Endothelial cell of umbilical vein (primary cell): ENCODE measurements around the gene NFATC2IP. TPM values are rescaled to one million over a fixed set of nuclear protein-coding genes. Genes with fewer than 3 reads are reported as not detected.

Experiments used
- BruUV-seq: library from RNA; stranded (reverse); fragments of 400-500 nt; replicated peaks from 2 replicates; lab custom pipeline; 2021; lab: Mats Ljungman, UMichigan
- CTCF ChIA-PET: fragments of 300-600, 350-600 bp; sonication (Branson Sonifier 250); formaldehyde crosslinking; loops from one replicate; lab custom pipeline; 2021; ENCODE audit warnings: antibody characterized with exemption, inconsistent platforms; lab: Charles Lee
- POLR2A ChIA-PET: fragments of 300-600, 350-600 bp; sonication (Branson Sonifier 250); formaldehyde crosslinking; loops from one replicate; lab custom pipeline; 2021; ENCODE audit warnings: antibody characterized with exemption, inconsistent platforms; lab: Charles Lee
- DNase-seq: peaks from one replicate; pipeline ENCODE4 v3.0.0-alpha.2; 2011; ENCODE audit warnings: low read depth, low spot score
- FAIRE-seq: peaks from 2 replicates; lab custom pipeline; 2011; peaks lifted over from hg19 to GRCh38; lab: Jason Lieb, UNC
- H2AFZ ChIP-seq: 2 replicates; pipeline ENCODE4 v1.6.0; 2012; ENCODE audit warnings: low read depth, low read length, control low read depth, inconsistent platforms
- H3K27ac ChIP-seq: 2 replicates; pipeline ENCODE4 v1.5.1; 2011; ENCODE audit warnings: low read depth, mild to moderate bottlenecking, control low read depth, low read length, moderate library complexity; ENCODE audit not compliant: insufficient read depth
- H3K27me3 ChIP-seq, 2 experiments: 2 replicates each; pipeline versions ENCODE4 v1.6.0 to v1.6.1; 2011; ENCODE audit warnings: low read length in 2 of 2, mixed read lengths in 1 of 2; ENCODE audit not compliant: control insufficient read depth in 2 of 2, insufficient read depth in 2 of 2
- H3K36me3 ChIP-seq, 2 experiments: 2 replicates in 1 of 2; 3 replicates in 1 of 2; pipeline ENCODE4 v1.5.1; 2011; ENCODE audit warnings: low read length in 2 of 2, mild to moderate bottlenecking in 1 of 2, moderate library complexity in 1 of 2; ENCODE audit not compliant: control insufficient read depth in 2 of 2, insufficient read depth in 2 of 2; ENCODE audit errors: extremely low read depth in 1 of 2
- H3K4me1 ChIP-seq: 3 replicates; pipeline ENCODE4 v1.5.1; 2011; ENCODE audit warnings: mild to moderate bottlenecking, low read length; ENCODE audit not compliant: control insufficient read depth, insufficient read depth; ENCODE audit errors: extremely low read depth
- H3K4me2 ChIP-seq: 2 replicates; pipeline ENCODE4 v1.6.1; 2011; ENCODE audit warnings: low read length, control low read depth, mixed read lengths; ENCODE audit not compliant: insufficient read depth
- H3K4me3 ChIP-seq, 3 experiments: fragments of 200-600 bp in 1 of 3; sonication (generic), shearing (Covaris generic) in 1 of 3; replicated peaks in 1 of 3; 2 replicates each; pipeline ENCODE4 v1.5.1; 2011 to 2016; ENCODE audit warnings: control low read depth in 3 of 3, low read length in 3 of 3, mild to moderate bottlenecking in 2 of 3, inconsistent platforms in 1 of 3, low read depth in 1 of 3, moderate library complexity in 1 of 3; ENCODE audit not compliant: insufficient read depth in 1 of 3
- H3K79me2 ChIP-seq: 2 replicates; pipeline ENCODE4 v1.6.0; 2012; ENCODE audit warnings: low read length, inconsistent platforms; ENCODE audit not compliant: control insufficient read depth, insufficient read depth
- H3K9ac ChIP-seq: replicated peaks from 2 replicates; pipeline ENCODE3; 2011; ENCODE audit warnings: low read length, control low read depth; ENCODE audit not compliant: insufficient read depth; ENCODE audit errors: extremely low read depth
- H3K9me1 ChIP-seq: replicated peaks from 3 replicates; pipeline ENCODE4 v1.6.0; 2011; ENCODE audit warnings: mild to moderate bottlenecking, low read length; ENCODE audit not compliant: control insufficient read depth, insufficient read depth; ENCODE audit errors: extremely low read depth
- H3K9me3 ChIP-seq: replicated peaks from 2 replicates; pipeline ENCODE4 v1.5.1; 2012; ENCODE audit warnings: low read length, inconsistent platforms; ENCODE audit not compliant: control insufficient read depth, insufficient read depth
- H4K20me1 ChIP-seq: replicated peaks from 2 replicates; pipeline ENCODE3; 2011; ENCODE audit warnings: mild to moderate bottlenecking, low read length; ENCODE audit not compliant: control insufficient read depth, insufficient read depth; ENCODE audit errors: extremely low read depth
- EZH2 ChIP-seq: IDR thresholded peaks from 2 replicates; pipeline ENCODE4 v1.6.1; 2012; ENCODE audit warnings: borderline replicate concordance, low read depth, mild to moderate bottlenecking, moderate library complexity, low read length, inconsistent platforms; ENCODE audit not compliant: severe bottlenecking
- FOS ChIP-seq: IDR thresholded peaks from 2 replicates; pipeline ENCODE4 v1.6.1; 2011; ENCODE audit warnings: mild to moderate bottlenecking, low read length, moderate library complexity, borderline replicate concordance; ENCODE audit not compliant: insufficient read depth
- GATA2 ChIP-seq: IDR thresholded peaks from 2 replicates; pipeline ENCODE4 v1.7.0; 2011; ENCODE audit warnings: low read depth, mild to moderate bottlenecking, moderate library complexity, mixed read lengths, low read length; ENCODE audit not compliant: insufficient read length, insufficient read depth
- JUN ChIP-seq: IDR thresholded peaks from 2 replicates; pipeline ENCODE4 v1.6.1; 2011; ENCODE audit warnings: borderline replicate concordance, low read depth; ENCODE audit not compliant: insufficient read length, insufficient read depth
- MYC ChIP-seq: IDR thresholded peaks from one replicate; pipeline ENCODE4 v1.6.1; 2011; ENCODE audit warnings: mild to moderate bottlenecking, low read depth, low read length
- POLR2A ChIP-seq: IDR thresholded peaks from 2 replicates; pipeline ENCODE4 v1.6.1; 2012; ENCODE audit warnings: low read depth, mild to moderate bottlenecking, control low read depth, low read length
- POLR2AphosphoS5 ChIP-seq: IDR thresholded peaks from 2 replicates; pipeline ENCODE4 v1.6.1; 2012; ENCODE audit warnings: low read depth, mild to moderate bottlenecking, control low read depth, low read length, moderate library complexity; ENCODE audit not compliant: insufficient read depth
- dilution Hi-C: fragments of 300-500 bp; cut with MboI; formaldehyde crosslinking; loops from one replicate; pipeline ENCODE4 v1.15.0; 2019; ENCODE audit warnings: low sequenced_read_pairs; ENCODE audit not compliant: extremely low pct_ligation_motif_present
- intact Hi-C: fragments of 100-400 bp; cut with micrococcal nuclease; formaldehyde crosslinking; loops from one replicate; pipeline ENCODE4 v1.10.0; 2022
- polyA plus RNA-seq, 4 experiments: library from polyadenylated mRNA; depleted of rRNA in 3 of 4; stranded (reverse) in 3 of 4; unstranded in 1 of 4; fragments of >200 nt; gene quantifications; 2 replicates each; pipeline versions ENCODE4 v1.2.1 to v1.2.3, GENCODE V29; 2011 to 2012; ENCODE audit warnings: missing spikeins in 1 of 4
- total RNA-seq: library from RNA; stranded (reverse); gene quantifications from 2 replicates; pipeline ENCODE4 v1.2.3, GENCODE V29; 2021
- TF ChIP-seq, protein P1 (sequence below): IDR thresholded peaks from 2 replicates; pipeline ENCODE4 v1.6.1; 2011; ENCODE audit not compliant: insufficient read depth, insufficient read length
- TF ChIP-seq, protein P2 (sequence below), 2 donors: IDR thresholded peaks; 1 replicate in 1 of 2; 2 replicates in 1 of 2; pipeline ENCODE4 v1.5.1; 2011; ENCODE audit warnings: low read length in 2 of 2, mild to moderate bottlenecking in 2 of 2, moderate library complexity in 2 of 2, control low read depth in 1 of 2, inconsistent platforms in 1 of 2, low read depth in 1 of 2; ENCODE audit not compliant: insufficient read depth in 1 of 2; ENCODE audit errors: extremely low read depth in 1 of 2

The NFATC2IP gene
- total and polyA plus RNA-seq, 2 donors (not counting 3 experiments of a cell fraction or from before 2014, with no cell fraction given), result 64.1 to 69.6 TPM

DNA sequence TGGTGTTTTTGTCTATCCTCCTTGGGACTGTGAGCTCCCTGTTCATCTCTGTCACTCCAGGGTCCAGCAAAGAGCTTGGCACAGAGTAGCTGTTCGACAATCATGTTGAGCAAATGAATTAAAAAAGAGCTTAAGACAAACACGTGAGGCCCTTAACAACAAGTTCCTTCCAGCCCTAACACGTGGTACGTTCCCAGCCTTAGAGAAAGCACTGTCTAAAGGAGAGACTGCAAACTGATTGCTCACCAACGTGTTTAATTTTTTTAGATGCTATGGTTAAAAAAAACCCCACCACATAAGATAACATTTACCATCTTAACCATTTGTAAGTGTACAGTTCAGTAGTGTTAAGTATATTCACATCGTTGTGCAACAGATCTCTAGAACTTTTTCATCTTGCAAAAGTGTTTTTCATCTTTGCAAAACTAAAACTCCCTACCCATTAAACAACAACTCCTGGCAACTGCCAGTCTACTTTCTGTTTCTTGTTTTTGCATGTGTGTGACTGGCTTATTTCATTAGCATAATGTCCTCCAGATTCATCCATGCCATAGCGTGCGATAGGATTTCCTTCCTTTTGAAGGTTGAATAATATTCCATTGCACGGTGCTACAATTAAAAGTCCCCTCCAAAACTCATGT lies 62.3 kb downstream of the NFATC2IP start:
- no peaks in the 10 kb centered on the region for H3K27me3 ChIP-seq
- no peaks in the 10 kb centered on the region for H3K4me1 ChIP-seq
- no TSS peak for BruUV-seq
- FAIRE-seq (no peak), DNase-seq (no peak)
- no peak overlapping the region for H3K4me3 ChIP-seq
- no peaks in the 10 kb centered on the region for H3K36me3 ChIP-seq
- H3K9me3 ChIP-seq, result no peaks in the 10 kb centered on the region
- dilution Hi-C loops (no loop called here), intact Hi-C loops (no loop called here)
- no peaks in the 10 kb centered on the region for H3K9me1 ChIP-seq
- no peak overlapping the region for H3K27ac ChIP-seq
- no peak overlapping the region for H2AFZ ChIP-seq
- H3K79me2 ChIP-seq, result no peaks in the 10 kb centered on the region
- H3K9ac ChIP-seq, result no peak overlapping the region
- H3K4me2 ChIP-seq, result no peak overlapping the region
- no peak for TF ChIP-seq GATA2
- TF ChIP-seq, protein P1, sequence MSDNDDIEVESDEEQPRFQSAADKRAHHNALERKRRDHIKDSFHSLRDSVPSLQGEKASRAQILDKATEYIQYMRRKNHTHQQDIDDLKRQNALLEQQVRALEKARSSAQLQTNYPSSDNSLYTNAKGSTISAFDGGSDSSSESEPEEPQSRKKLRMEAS, result no peak
- no peak for TF ChIP-seq FOS
- no peaks in the 10 kb centered on the region for H4K20me1 ChIP-seq
- ChIA-PET CTCF (no interaction called here), POLR2A (interaction anchor here (0.7 kb wide), 1 partner anchor 627 kb away, joined by 4 read pairs; no protein-coding TSS in a partner anchor)

DNA sequence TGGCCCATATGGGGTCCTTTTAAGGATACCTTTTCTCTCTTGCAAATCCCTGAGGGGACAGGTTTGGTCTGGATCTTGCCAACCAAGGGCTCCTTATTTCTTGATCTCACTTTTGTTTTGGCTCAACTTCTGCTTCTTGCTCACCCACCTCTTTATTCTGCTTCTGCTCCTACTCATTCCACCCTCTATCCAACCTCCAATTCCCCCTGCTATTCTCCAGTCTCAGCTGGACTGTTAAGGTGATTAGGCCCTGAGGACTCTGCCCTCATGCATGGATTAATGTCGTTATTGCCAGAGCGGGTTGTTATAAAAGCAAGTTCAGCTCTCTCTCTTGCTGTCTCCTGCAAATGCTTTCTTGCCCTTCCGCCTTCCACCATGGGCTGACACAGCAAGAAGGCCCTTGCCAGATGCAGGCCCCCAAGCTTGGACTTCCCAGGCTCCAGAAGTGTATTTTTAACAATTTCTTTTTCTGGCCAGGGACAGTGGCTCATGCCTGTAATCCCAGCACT lies 63.9 kb downstream of the NFATC2IP start:
- FAIRE-seq, result no peak
- intact Hi-C loops, result no loop called here

More for the DNA sequence above, 63.9 kb downstream of the NFATC2IP start:
- no peaks in the 10 kb centered on the region for H3K36me3 ChIP-seq
- H3K9me3 ChIP-seq, result no peaks in the 10 kb centered on the region
- H3K4me2 ChIP-seq, result no peak overlapping the region
- no peak overlapping the region for H3K27ac ChIP-seq
- ChIA-PET POLR2A (no interaction called here), CTCF (no interaction called here)
- TF ChIP-seq EZH2, result no peak
- no peak for TF ChIP-seq MYC
- no peak for TF ChIP-seq POLR2AphosphoS5
- TF ChIP-seq, protein P2, sequence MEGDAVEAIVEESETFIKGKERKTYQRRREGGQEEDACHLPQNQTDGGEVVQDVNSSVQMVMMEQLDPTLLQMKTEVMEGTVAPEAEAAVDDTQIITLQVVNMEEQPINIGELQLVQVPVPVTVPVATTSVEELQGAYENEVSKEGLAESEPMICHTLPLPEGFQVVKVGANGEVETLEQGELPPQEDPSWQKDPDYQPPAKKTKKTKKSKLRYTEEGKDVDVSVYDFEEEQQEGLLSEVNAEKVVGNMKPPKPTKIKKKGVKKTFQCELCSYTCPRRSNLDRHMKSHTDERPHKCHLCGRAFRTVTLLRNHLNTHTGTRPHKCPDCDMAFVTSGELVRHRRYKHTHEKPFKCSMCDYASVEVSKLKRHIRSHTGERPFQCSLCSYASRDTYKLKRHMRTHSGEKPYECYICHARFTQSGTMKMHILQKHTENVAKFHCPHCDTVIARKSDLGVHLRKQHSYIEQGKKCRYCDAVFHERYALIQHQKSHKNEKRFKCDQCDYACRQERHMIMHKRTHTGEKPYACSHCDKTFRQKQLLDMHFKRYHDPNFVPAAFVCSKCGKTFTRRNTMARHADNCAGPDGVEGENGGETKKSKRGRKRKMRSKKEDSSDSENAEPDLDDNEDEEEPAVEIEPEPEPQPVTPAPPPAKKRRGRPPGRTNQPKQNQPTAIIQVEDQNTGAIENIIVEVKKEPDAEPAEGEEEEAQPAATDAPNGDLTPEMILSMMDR (IDR thresholded peaks at IDR 0.05; ENCODE audit: extremely low read depth in 1 of 2, insufficient read depth in 1 of 2, low read depth in 1 of 2, low read length in 2 of 2), result no peak
- no peak for TF ChIP-seq JUN
- no peak for TF ChIP-seq POLR2A
- no peak for TF ChIP-seq GATA2
- no peak for TF ChIP-seq FOS
- TF ChIP-seq, protein P1, result no peak
- no peaks in the 10 kb centered on the region for H4K20me1 ChIP-seq
- no peaks in the 10 kb centered on the region for H3K4me1 ChIP-seq
- no peak overlapping the region for H3K9ac ChIP-seq
- no TSS peak for BruUV-seq
- no peaks in the 10 kb centered on the region for H3K27me3 ChIP-seq
- no peak for DNase-seq
- no peak overlapping the region for H3K4me3 ChIP-seq
- no peaks in the 10 kb centered on the region for H3K9me1 ChIP-seq
- no peaks in the 10 kb centered on the region for H3K79me2 ChIP-seq
- H2AFZ ChIP-seq, result no peak overlapping the region
- dilution Hi-C loops, result no loop called here
